ENCODE measurements around the gene MACROD2.
"Not testable (repeated sequence)": the region's sequence is repeated elsewhere in the genome, so short reads cannot be mapped to it uniquely, and the experiment has no call there.

MACROD2 gene

DNA sequence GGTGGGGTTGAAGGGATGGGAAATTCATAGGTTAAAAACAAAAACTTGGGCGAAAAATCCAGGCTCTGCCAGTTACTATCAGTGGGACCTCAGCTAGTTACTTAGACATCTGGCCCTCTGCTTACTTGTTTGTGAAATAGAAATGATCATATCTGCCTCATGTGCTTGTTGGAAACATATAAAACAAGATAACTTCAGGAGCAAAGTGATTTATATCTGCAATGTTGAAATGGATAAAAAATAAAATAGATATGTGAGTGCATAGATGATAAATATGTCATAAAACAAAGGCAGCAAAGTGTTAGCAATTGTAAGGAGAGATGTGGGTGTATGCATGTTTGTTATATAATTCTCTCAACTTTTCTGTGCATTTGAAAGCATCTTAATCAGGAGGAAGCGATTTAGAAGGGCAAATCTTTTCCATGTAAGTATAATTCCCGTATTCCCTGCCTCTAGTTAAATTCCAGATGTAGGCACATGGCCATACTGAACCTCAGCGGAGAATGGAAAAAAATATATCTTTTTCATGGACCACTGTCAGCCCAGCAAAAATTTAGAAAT, 921.1 kb downstream of the MACROD2 start:
- Mint-ChIP-seq H3K27me3 (no peaks in the 10 kb centered on the region), H3K4me3 (no peak overlapping the region), H3K27ac (no peak overlapping the region), H3K4me1 (no peaks in the 10 kb centered on the region), H3K36me3 (no peaks in the 10 kb centered on the region), H3K9me3 (peaks cover 15% of the 10 kb centered on the region)
- CTCF ChIA-PET = no interaction called here
- DNase-seq = no peak

DNA sequence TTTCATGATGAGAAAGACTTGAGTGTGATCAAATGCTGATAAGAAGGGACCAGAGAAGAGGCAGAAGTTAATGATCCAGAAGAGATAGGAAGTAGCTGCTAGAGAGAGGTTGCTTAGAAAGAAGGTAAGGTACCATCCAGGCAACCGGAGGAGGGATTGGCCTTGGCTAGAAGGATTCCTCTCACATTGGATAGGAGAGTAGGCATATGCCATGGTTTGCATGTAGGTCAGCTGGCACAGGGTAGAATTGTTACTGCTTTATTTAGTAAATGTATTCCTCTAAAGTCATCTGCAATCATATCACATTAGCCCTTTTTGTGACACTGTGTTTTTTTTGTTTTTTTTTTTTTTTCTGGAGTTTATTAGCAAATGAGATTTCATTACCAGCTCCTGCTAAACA, 923.0 kb downstream of the MACROD2 start:
- H3K27ac Mint-ChIP-seq = no peak overlapping the region
- no peaks in the 10 kb centered on the region for H3K27me3 Mint-ChIP-seq
- DNase-seq = no peak
- CTCF ChIA-PET = no interaction called here
- H3K9me3 Mint-ChIP-seq = peaks cover 9% of the 10 kb centered on the region
- no peaks in the 10 kb centered on the region for H3K4me1 Mint-ChIP-seq
- H3K4me3 Mint-ChIP-seq = no peak overlapping the region
- no peaks in the 10 kb centered on the region for H3K36me3 Mint-ChIP-seq

DNA sequence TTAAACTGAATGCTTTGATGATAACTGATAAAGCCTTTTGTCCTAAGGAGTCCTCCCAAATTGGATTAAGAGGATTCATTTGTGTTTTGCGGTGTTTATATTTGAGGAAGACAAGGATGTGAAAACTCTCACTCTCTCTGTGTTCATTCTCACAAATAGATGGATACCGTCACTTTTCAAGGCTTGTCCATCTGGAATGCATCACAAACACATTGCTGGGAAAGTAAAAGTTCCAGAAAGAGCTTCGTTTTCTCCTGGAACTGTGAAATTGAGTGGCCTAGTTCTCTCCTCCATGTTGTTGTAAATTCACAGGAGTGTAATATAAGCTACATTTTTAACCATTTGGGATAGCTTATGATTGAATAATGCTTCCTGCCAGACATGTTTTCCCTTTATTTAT, 923.7 kb downstream of the MACROD2 start:
- Mint-ChIP-seq H3K4me3 (no peak overlapping the region), H3K27me3 (no peaks in the 10 kb centered on the region), H3K9me3 (peaks cover 9% of the 10 kb centered on the region), H3K27ac (no peak overlapping the region), H3K4me1 (no peaks in the 10 kb centered on the region), H3K36me3 (no peaks in the 10 kb centered on the region)
- CTCF ChIA-PET = no interaction called here
- no peak for DNase-seq

DNA sequence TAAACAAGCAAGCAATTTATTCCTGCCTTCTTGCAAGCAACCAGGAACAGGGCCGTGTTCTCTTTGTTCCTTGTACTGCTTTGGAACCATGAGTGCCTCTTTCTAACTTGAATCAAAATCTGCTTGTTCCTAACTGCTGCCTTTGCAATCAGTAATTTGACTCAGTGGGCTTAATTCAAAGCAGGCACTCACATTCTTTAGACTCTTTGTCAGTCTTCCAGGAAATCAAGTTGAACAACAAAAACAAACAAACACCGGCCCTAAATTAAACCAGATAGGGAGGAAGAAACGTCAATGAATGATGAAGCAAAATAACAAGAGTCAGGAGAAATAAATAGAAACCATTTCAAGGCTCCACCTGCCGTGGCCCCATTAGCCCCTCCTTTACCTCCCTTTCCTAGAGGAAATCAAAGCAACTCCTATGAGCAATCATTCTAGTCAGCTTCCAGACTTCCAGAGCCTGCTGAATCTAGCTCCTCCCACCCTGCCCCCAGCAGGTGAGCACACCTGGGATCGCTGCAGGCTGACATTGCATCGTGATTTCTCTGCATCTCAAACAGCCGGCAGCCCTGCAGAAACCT, 924.3 kb downstream of the MACROD2 start:
- no peak overlapping the region for H3K4me3 Mint-ChIP-seq
- H3K36me3 Mint-ChIP-seq = no peaks in the 10 kb centered on the region
- H3K27me3 Mint-ChIP-seq = no peaks in the 10 kb centered on the region
- H3K27ac Mint-ChIP-seq = no peak overlapping the region
- H3K9me3 Mint-ChIP-seq = peaks cover 9% of the 10 kb centered on the region
- CTCF ChIA-PET = no interaction called here
- DNase-seq = no peak
- no peaks in the 10 kb centered on the region for H3K4me1 Mint-ChIP-seq

DNA sequence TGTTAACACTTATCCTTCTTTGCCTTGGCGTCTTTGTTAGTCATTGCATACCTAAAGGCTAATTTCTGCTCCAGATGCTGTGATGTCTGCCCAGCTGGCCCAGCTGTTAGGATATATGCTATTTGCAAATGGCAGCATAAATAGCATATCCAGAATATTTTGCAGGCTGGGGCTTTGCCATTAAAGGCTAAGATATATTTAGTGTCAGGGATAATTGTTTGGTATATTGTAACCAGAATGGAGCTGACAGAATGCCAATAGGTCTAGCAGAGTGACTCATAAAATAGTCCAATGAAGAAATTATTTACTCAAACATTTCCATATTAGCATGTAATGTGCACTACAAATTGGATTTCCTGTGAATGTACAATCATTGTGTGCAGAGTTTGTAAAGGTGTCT, 926.2 kb downstream of the MACROD2 start:
- peaks cover 9% of the 10 kb centered on the region for H3K9me3 Mint-ChIP-seq
- no peaks in the 10 kb centered on the region for H3K27me3 Mint-ChIP-seq
- CTCF ChIA-PET = no interaction called here
- H3K4me3 Mint-ChIP-seq = no peak overlapping the region
- H3K4me1 Mint-ChIP-seq = no peaks in the 10 kb centered on the region
- H3K27ac Mint-ChIP-seq = no peak overlapping the region
- no peak for DNase-seq
- no peaks in the 10 kb centered on the region for H3K36me3 Mint-ChIP-seq

DNA sequence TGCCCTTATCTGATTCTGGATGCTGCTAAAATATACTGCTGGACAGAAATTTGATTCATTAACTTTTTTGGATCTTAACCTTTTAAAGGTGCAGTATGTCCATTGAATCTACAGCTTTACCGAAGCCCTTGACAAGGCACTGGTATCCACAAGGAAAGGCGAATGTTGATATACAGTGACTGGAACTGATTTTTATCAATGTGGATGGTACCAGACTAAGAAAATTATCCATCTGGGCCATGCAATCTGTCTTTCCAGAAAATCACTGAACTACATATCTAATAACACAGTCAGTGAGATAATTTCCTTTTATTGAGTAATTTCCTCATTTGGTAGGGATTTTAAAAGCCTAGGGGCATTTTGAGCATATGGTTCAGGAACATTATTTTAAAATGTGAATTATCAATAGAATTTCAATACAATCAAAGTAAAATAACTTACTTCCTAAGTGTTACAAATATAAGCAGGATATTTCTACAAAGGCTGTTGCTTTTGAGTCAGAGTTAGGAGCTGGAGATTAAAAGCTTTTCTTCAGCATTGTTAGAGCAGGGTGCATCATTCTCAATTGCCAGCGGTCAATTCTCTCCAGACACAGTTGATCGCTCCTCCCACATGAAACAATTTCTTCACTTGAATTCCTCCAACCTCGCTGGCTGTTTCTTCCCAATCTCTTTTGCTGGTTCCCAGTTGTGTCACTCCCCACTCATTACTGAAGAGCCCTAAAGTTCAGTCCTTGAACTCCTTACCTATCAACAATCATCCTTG, 927.4 kb downstream of the MACROD2 start:
- H3K9me3 Mint-ChIP-seq = peaks cover 9% of the 10 kb centered on the region

DNA sequence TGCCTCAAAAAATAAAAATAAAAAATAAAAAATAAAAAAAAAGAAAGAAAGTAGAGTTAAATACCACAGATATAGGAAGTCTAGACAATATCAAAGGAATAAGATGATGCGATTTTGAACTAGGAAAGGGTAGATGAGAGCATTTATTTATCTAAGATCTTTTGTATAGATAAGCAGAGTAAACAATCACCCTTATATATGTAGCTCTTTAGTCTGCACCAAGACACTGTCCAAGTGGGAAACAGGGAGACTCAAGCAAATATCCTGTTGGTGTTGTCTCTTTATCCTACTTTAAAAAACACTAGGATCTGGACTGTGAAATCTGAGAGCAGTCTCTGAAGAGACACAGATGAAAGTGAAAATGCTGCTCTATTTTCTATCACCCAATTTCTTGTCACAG, 929.1 kb downstream of the MACROD2 start:
- Mint-ChIP-seq H3K4me3 (no peak overlapping the region), H3K27me3 (no peaks in the 10 kb centered on the region), H3K36me3 (no peaks in the 10 kb centered on the region), H3K9me3 (peaks cover 12% of the 10 kb centered on the region), H3K27ac (no peak overlapping the region), H3K4me1 (no peaks in the 10 kb centered on the region)
- CTCF ChIA-PET = no interaction called here
- no peak for DNase-seq

More for the DNA sequence above, 927.4 kb downstream of the MACROD2 start:
- CTCF ChIA-PET = no interaction called here
- Mint-ChIP-seq H3K4me1 (no peaks in the 10 kb centered on the region), H3K4me3 (no peak overlapping the region), H3K36me3 (no peaks in the 10 kb centered on the region), H3K27me3 (no peaks in the 10 kb centered on the region), H3K27ac (no peak overlapping the region)
- no peak for DNase-seq

DNA sequence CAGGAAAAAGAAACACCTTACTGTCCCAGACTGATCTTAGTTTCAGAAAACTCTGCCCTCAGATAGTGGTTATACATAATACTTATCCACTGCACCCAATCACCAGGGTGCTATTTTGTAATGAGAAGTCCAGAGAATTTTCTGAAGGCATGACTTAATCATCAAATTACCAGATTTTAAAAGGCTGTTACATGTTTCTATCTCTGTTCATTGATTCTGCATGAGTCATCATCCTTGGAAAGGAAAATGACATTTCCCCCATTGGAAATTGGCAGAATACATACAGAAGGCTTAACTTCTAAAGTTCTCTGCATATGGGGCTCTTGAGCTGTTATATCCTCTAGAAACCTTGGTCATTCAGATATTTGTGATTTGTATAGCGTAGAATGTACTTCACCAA, 930.0 kb downstream of the MACROD2 start:
- CTCF ChIA-PET = no interaction called here
- H3K27me3 Mint-ChIP-seq = no peaks in the 10 kb centered on the region

DNA sequence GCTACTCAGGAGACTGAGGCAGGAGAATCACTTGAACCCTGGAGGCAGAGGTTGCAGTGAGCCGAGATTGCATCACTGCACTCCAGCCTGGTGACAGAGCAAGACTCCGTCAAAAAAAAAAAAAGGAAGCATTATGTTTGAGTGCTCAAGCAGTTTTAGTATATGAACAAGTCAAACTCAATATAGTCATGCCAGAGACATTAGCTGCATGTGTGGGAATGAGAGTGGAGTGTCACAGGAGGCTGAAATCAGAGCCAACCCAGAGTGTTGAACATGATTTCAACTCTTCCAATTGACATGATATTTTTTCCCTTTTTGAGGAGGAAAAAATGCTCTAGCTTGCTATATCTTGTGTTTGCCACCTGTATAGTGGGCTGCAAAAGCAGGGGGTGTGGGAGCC, 931.1 kb downstream of the MACROD2 start:
- CTCF ChIA-PET, H3K27ac Mint-ChIP-seq: not testable (repeated sequence)

More for the DNA sequence above, 930.0 kb downstream of the MACROD2 start:
- no peak overlapping the region for H3K4me3 Mint-ChIP-seq
- no peaks in the 10 kb centered on the region for H3K36me3 Mint-ChIP-seq
- H3K27ac Mint-ChIP-seq = no peak overlapping the region
- no peaks in the 10 kb centered on the region for H3K4me1 Mint-ChIP-seq
- H3K9me3 Mint-ChIP-seq = peaks cover 13% of the 10 kb centered on the region
- no peak for DNase-seq

DNA sequence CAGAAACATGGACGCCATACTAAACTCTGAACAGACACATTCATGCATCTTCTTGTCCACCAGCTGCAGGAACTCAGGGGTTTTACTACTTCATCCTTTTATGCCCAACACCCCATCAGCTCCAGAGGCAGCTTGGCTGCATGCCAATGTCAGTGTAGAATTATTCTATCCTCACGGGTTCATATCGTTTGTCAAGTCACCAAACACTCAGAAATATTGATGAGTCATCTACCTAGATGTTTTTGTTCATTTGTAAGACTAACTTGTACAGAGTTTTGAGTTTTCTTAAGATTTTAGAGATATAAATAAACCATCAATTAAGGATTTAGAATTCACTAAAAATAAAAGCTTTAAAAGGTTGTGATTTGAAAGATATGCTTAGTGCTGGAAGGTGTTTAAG, 932.8 kb downstream of the MACROD2 start:
- H3K4me1 Mint-ChIP-seq = no peaks in the 10 kb centered on the region
- CTCF ChIA-PET = no interaction called here

More for the DNA sequence above, 931.1 kb downstream of the MACROD2 start:
- H3K27me3 Mint-ChIP-seq, H3K4me1 Mint-ChIP-seq, H3K4me3 Mint-ChIP-seq, DNase-seq, H3K36me3 Mint-ChIP-seq: not testable (repeated sequence)
- H3K9me3 Mint-ChIP-seq = peaks cover 15% of the 10 kb centered on the region

DNA sequence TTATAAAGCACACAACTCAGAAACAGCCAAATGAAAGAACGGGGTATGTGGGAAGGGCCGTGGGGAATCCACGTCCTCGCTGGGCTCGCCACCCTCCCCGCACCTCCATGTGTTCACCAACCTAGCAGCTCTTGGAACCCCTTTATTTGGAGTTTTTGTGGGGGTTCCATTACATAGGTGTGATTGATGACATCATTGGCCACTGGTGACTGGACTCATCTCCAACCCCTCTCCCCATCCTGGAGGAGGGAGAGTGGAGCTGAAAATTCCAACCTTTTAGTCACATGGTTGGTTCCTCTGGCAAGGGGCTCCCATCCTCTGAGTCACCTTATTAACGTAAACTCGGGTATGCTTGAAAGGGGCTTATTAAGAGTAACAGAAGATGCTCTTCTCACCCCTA, 934.1 kb downstream of the MACROD2 start:
- CTCF ChIA-PET = no interaction called here
- no peaks in the 10 kb centered on the region for H3K4me1 Mint-ChIP-seq
- DNase-seq = no peak
- no peaks in the 10 kb centered on the region for H3K27me3 Mint-ChIP-seq
- peaks cover 19% of the 10 kb centered on the region for H3K9me3 Mint-ChIP-seq
- H3K27ac Mint-ChIP-seq = no peak overlapping the region
- no peak overlapping the region for H3K4me3 Mint-ChIP-seq
- no peaks in the 10 kb centered on the region for H3K36me3 Mint-ChIP-seq

More for the DNA sequence above, 932.8 kb downstream of the MACROD2 start:
- H3K9me3 Mint-ChIP-seq = peaks cover 15% of the 10 kb centered on the region
- H3K36me3 Mint-ChIP-seq = no peaks in the 10 kb centered on the region
- H3K27ac Mint-ChIP-seq = no peak overlapping the region
- no peak for DNase-seq
- no peaks in the 10 kb centered on the region for H3K27me3 Mint-ChIP-seq
- no peak overlapping the region for H3K4me3 Mint-ChIP-seq

DNA sequence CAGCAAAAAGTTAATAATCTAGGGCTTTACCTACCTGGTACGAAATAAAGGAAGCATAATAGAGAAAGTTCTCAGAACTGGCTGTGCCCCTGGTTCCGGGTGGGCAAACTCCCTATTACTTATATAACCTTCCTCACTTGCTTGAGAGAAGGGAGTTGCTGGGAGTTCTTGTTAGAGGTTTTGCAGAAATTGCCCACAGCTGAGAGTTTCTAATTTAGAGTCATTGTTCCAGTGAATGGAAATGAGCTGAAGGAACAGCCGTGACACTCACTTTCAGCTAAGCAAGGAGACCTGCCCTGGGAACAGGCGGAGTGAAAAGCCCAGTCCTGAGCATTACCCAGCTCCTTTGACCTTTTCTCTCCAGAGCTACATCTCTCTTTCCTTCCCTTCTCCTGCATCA, 936.7 kb downstream of the MACROD2 start:
- Mint-ChIP-seq H3K36me3 (no peaks in the 10 kb centered on the region), H3K4me3 (no peak overlapping the region), H3K9me3 (peaks cover 16% of the 10 kb centered on the region), H3K27ac (no peak overlapping the region), H3K4me1 (no peaks in the 10 kb centered on the region), H3K27me3 (no peaks in the 10 kb centered on the region)
- no peak for DNase-seq
- CTCF ChIA-PET = no interaction called here

DNA sequence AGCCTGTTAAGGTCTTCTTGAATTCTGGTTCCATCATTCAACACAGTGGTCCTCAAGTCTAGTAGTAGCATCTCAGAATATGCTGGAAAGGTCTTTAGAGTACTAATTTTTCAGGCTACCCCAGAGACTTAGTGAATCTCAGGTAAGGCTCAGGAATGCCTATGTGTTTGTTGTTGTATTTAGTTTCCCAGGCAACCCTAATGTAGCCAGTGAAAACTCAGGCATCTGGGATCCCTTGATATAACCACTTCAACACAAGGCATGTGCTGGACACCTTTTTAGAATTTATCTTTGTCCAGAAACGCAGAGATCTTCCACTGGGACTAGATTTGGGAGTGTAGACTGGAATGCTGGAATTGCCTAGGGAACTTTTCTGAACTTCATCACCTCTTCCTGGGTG, 940.0 kb downstream of the MACROD2 start:
- CTCF ChIA-PET = no interaction called here
- Mint-ChIP-seq H3K36me3 (no peaks in the 10 kb centered on the region), H3K27ac (no peak overlapping the region), H3K4me1 (no peaks in the 10 kb centered on the region), H3K27me3 (no peaks in the 10 kb centered on the region), H3K9me3 (peaks cover 10% of the 10 kb centered on the region), H3K4me3 (no peak overlapping the region)
- no peak for DNase-seq

DNA sequence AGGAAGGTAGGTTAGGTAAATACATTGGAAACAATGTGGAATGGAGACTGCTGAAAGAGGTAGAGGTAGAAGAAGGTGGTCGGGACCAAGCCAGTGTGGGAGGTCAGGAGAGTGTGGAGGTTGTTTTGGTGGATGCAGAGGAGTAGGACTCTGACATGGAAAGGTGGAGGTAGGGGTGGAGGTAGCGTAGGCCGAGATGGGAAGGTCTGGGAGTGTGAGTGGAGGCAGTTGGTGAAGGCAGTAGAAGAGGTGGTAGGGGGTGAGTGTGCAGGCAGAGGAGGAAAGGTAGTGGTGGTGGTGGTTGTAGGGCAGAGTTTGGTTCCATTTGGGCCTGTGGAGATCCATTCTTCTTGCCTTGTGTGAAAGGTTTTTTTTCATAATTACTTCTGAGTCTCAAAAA, 941.7 kb downstream of the MACROD2 start:
- no peaks in the 10 kb centered on the region for H3K36me3 Mint-ChIP-seq
- no peak overlapping the region for H3K27ac Mint-ChIP-seq
- H3K4me3 Mint-ChIP-seq = no peak overlapping the region
- H3K4me1 Mint-ChIP-seq = no peaks in the 10 kb centered on the region
- H3K27me3 Mint-ChIP-seq = no peaks in the 10 kb centered on the region
- H3K9me3 Mint-ChIP-seq = peaks cover 16% of the 10 kb centered on the region
- CTCF ChIA-PET = no interaction called here
- no peak for DNase-seq

DNA sequence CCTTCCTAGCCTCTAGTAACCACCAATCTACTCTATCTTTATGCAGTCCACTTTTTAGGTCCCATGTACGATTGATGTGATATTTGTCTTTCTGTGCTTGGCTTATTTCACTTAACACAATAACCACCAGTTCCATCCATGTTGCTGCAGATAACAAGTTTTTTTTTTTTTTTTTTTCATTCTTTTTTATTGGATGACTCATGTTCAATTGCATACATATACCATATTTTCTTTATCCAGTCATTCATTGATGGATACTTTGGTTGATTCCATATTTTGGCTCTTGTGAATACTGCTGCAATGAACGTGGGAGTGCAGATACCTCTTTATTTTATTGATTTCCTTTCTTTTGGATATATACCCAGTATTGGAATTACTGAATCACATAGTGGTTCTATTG, 942.5 kb downstream of the MACROD2 start:
- H3K9me3 Mint-ChIP-seq = peaks cover 16% of the 10 kb centered on the region
- H3K36me3 Mint-ChIP-seq = no peaks in the 10 kb centered on the region
- H3K4me1 Mint-ChIP-seq = no peaks in the 10 kb centered on the region
- no peak overlapping the region for H3K4me3 Mint-ChIP-seq
- CTCF ChIA-PET = no interaction called here
- H3K27me3 Mint-ChIP-seq = no peaks in the 10 kb centered on the region
- no peak for DNase-seq
- H3K27ac Mint-ChIP-seq = no peak overlapping the region

Data from activated naive CD4-positive, alpha-beta T cell treated with anti-CD3 and anti-CD28 coated beads, Interleukin-2, amount 10 ng/mL, durations not matched to agents 7 days and 5 days (primary cell).